Stimulated activated CD4-positive, alpha-beta T cell treated with anti-CD3 and anti-CD28 coated beads, Interleukin-12 subunit alpha, Interleukin-12 subunit beta, amount 100 ng/mL, for 4 hours (primary cell): ENCODE data around the gene MORC2.

ENCODE experiments used
- DNase-seq: peaks from one replicate; pipeline ENCODE4 v3.0.0-alpha.2; 2020

The MORC2 gene

GRCh38 chr22:30968015-30968923, at the start of gene MORC2:
Gene MORC2, minus strand, starts transcription at chr22:30968774. Its CDS starts 885 bp downstream, at chr22:30967889.
- DNase-seq: no peak

- no peak for DNase-seq
These were observed 37.0 kb upstream of the MORC2 start for GRCh38 chr22:31005535-31005934.

GRCh38 chr22:31001124-31001770, 32.7 kb upstream of the MORC2 start:
- no peak for DNase-seq

GRCh38 chr22:30998329-30998728, 29.8 kb upstream of the MORC2 start:
- no peak for DNase-seq

GRCh38 chr22:30996462-30996861, 27.9 kb upstream of the MORC2 start:
- no peak for DNase-seq

GRCh38 chr22:30994960-30995359, 26.4 kb upstream of the MORC2 start:
- DNase-seq: no peak

- DNase-seq: no peak
These were observed 24.0 kb upstream of the MORC2 start for GRCh38 chr22:30992565-30992964.

GRCh38 chr22:30990690-30991089, 22.1 kb upstream of the MORC2 start:
- no peak for DNase-seq

- no peak for DNase-seq
These were observed 20.9 kb upstream of the MORC2 start for GRCh38 chr22:30989474-30989873.

- DNase-seq: no peak
These were observed 17.1 kb upstream of the MORC2 start for GRCh38 chr22:30985561-30986208.

- DNase-seq: no peak
These were observed 15.7 kb upstream of the MORC2 start for GRCh38 chr22:30984317-30984716.

- no peak for DNase-seq
These were observed 13.9 kb upstream of the MORC2 start for GRCh38 chr22:30982512-30982911.

- DNase-seq: no peak
These were observed 11.4 kb upstream of the MORC2 start for GRCh38 chr22:30979932-30980331.

GRCh38 chr22:30978304-30978962, 9.9 kb upstream of the MORC2 start:
- no peak for DNase-seq

- no peak for DNase-seq
These were observed 1.8 kb upstream of the MORC2 start for GRCh38 chr22:30970356-30970746.

- DNase-seq: peak; percentile 19
These were observed 1.2 kb upstream of the MORC2 start for GRCh38 chr22:30969532-30970355.

- DNase-seq: peak; percentile 94
These were observed 454 bp upstream of the MORC2 start, which contains the start of gene TUG1 for GRCh38 chr22:30968924-30969531. Gene TUG1, plus strand, starts transcription at chr22:30969265.

- no peak for DNase-seq
These were observed 3.7 kb downstream of the MORC2 start for GRCh38 chr22:30964858-30965257.

- no peak for DNase-seq
These were observed 13.4 kb downstream of the MORC2 start for GRCh38 chr22:30955153-30955552.

GRCh38 chr22:30953206-30953605, 15.4 kb downstream of the MORC2 start:
- DNase-seq: no peak

- no peak for DNase-seq
These were observed 18.5 kb downstream of the MORC2 start for GRCh38 chr22:30949934-30950660.
